Measurements from ENCODE around the gene ARHGEF39. TPM values are rescaled to one million over a fixed set of nuclear protein-coding genes. Genes with fewer than 3 reads are reported as not detected.
"Not testable (repeated sequence)": the region's sequence is repeated elsewhere in the genome, so short reads cannot be mapped to it uniquely, and the experiment has no call there.

ARHGEF39 gene
- total RNA-seq, 1 donor from 2014 or later: 0.85 TPM

- Mint-ChIP-seq H3K27me3 (ENCODE audit: low read depth) (no peaks in the 10 kb centered on the region), H3K36me3 (ENCODE audit: low read depth) (peaks cover 4% of the 10 kb centered on the region), H3K4me1 (ENCODE audit: low read depth) (peaks cover 20% of the 10 kb centered on the region), H3K4me3 (ENCODE audit: unreplicated experiment) (no peak overlapping the region), H3K9me3 (ENCODE audit: low read depth) (no peaks in the 10 kb centered on the region), H3K27ac (ENCODE audit: unreplicated experiment) (no peak overlapping the region)
- TF ChIP-seq CTCF (IDR thresholded peaks at IDR 0.05): no peak
- no peak for DNase-seq (ENCODE audit: low spot score)
Measured at GRCh38 chr9:35643046-35643445, 21.9 kb downstream of the ARHGEF39 start.

- H3K4me3 Mint-ChIP-seq (ENCODE audit: unreplicated experiment); H3K36me3 Mint-ChIP-seq (ENCODE audit: low read depth); H3K27me3 Mint-ChIP-seq (ENCODE audit: low read depth); H3K9me3 Mint-ChIP-seq (ENCODE audit: low read depth); H3K27ac Mint-ChIP-seq (ENCODE audit: unreplicated experiment); DNase-seq (ENCODE audit: low spot score); H3K4me1 Mint-ChIP-seq (ENCODE audit: low read depth): not testable (repeated sequence)
Measured at GRCh38 chr9:35641478-35641877, 23.5 kb downstream of the ARHGEF39 start.

- not testable (repeated sequence) for H3K4me1 Mint-ChIP-seq (ENCODE audit: low read depth); H3K36me3 Mint-ChIP-seq (ENCODE audit: low read depth); DNase-seq (ENCODE audit: low spot score); H3K9me3 Mint-ChIP-seq (ENCODE audit: low read depth); H3K4me3 Mint-ChIP-seq (ENCODE audit: unreplicated experiment); H3K27ac Mint-ChIP-seq (ENCODE audit: unreplicated experiment); H3K27me3 Mint-ChIP-seq (ENCODE audit: low read depth)
Measured at GRCh38 chr9:35640431-35640830, 24.6 kb downstream of the ARHGEF39 start.

GRCh38 chr9:35639631-35640030, 25.4 kb downstream of the ARHGEF39 start:
- H3K4me3 Mint-ChIP-seq (ENCODE audit: unreplicated experiment): no peak overlapping the region
- no peaks in the 10 kb centered on the region for H3K4me1 Mint-ChIP-seq (ENCODE audit: low read depth)
- TF ChIP-seq CTCF (IDR thresholded peaks at IDR 0.05): no peak
- peaks cover 1% of the 10 kb centered on the region for H3K27me3 Mint-ChIP-seq (ENCODE audit: low read depth)
- H3K9me3 Mint-ChIP-seq (ENCODE audit: low read depth): no peaks in the 10 kb centered on the region
- peaks cover 4% of the 10 kb centered on the region for H3K36me3 Mint-ChIP-seq (ENCODE audit: low read depth)
- DNase-seq (ENCODE audit: low spot score): no peak
- no peak overlapping the region for H3K27ac Mint-ChIP-seq (ENCODE audit: unreplicated experiment)

- not testable (repeated sequence) for H3K36me3 Mint-ChIP-seq (ENCODE audit: low read depth); H3K4me3 Mint-ChIP-seq (ENCODE audit: unreplicated experiment); H3K4me1 Mint-ChIP-seq (ENCODE audit: low read depth); DNase-seq (ENCODE audit: low spot score); H3K27me3 Mint-ChIP-seq (ENCODE audit: low read depth); H3K27ac Mint-ChIP-seq (ENCODE audit: unreplicated experiment); H3K9me3 Mint-ChIP-seq (ENCODE audit: low read depth)
Measured at GRCh38 chr9:35639225-35639624, 25.8 kb downstream of the ARHGEF39 start.

GRCh38 chr9:35638751-35639150, 26.2 kb downstream of the ARHGEF39 start:
- DNase-seq (ENCODE audit: low spot score); H3K27me3 Mint-ChIP-seq (ENCODE audit: low read depth); H3K4me3 Mint-ChIP-seq (ENCODE audit: unreplicated experiment); H3K4me1 Mint-ChIP-seq (ENCODE audit: low read depth); H3K9me3 Mint-ChIP-seq (ENCODE audit: low read depth); H3K27ac Mint-ChIP-seq (ENCODE audit: unreplicated experiment); H3K36me3 Mint-ChIP-seq (ENCODE audit: low read depth): not testable (repeated sequence)

GRCh38 chr9:35637427-35637955, 27.5 kb downstream of the ARHGEF39 start:
- H3K4me3 Mint-ChIP-seq (ENCODE audit: unreplicated experiment); H3K9me3 Mint-ChIP-seq (ENCODE audit: low read depth); H3K27me3 Mint-ChIP-seq (ENCODE audit: low read depth); H3K36me3 Mint-ChIP-seq (ENCODE audit: low read depth); H3K4me1 Mint-ChIP-seq (ENCODE audit: low read depth); H3K27ac Mint-ChIP-seq (ENCODE audit: unreplicated experiment); DNase-seq (ENCODE audit: low spot score): not testable (repeated sequence)

GRCh38 chr9:35636877-35637246, 28.1 kb downstream of the ARHGEF39 start:
- H3K36me3 Mint-ChIP-seq (ENCODE audit: low read depth); H3K9me3 Mint-ChIP-seq (ENCODE audit: low read depth); H3K4me1 Mint-ChIP-seq (ENCODE audit: low read depth); H3K4me3 Mint-ChIP-seq (ENCODE audit: unreplicated experiment); H3K27ac Mint-ChIP-seq (ENCODE audit: unreplicated experiment); DNase-seq (ENCODE audit: low spot score); H3K27me3 Mint-ChIP-seq (ENCODE audit: low read depth): not testable (repeated sequence)

All from chondrocyte (in vitro differentiated cells).